GM19397 (cell line): ENCODE results near the gene WBP1L.
"Not testable (repeated sequence)": the region's sequence is repeated elsewhere in the genome, so short reads cannot be mapped to it uniquely, and the experiment has no call there.

Source experiments
- ATAC-seq: cut with Tn5 transposase; IDR thresholded peaks from one replicate; pipeline ENCODE4 v1.9.1; 2021; ENCODE audit warnings: mild to moderate bottlenecking, moderate library complexity; ENCODE audit not compliant: unreplicated experiment

Gene WBP1L

DNA sequence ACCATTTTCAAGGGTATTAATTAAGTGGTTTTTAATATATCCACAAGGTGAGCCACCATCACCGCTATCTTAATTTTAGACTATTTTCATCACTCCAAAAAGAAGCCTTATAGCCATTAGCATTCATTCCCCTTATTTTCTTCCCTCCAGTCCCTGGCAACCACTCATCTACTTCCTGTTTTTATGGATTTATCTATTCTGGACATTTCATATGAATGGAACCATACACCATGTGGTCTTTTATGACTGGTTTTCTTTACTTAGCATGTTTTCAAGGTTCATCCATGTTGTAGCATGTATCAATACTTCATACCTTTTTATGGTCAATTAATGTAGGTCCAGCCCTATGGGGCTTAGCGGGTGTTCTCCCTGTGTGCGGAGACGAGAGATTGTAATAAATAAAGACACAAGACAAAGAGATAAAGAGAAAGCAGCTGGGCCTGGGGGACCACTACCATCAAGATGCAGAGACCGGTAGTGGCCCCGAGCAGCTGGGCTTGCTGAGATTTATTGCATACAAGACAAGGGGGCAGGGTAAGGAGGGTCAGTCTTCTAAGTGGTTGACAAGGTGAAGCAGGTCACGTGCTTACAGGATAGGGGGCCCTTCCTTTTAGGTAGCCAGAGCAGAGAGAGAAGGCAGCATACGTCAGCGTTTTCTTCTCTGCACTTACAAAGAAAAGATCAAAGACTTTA lies 14.6 kb downstream of the WBP1L start:
- no peak for ATAC-seq

DNA sequence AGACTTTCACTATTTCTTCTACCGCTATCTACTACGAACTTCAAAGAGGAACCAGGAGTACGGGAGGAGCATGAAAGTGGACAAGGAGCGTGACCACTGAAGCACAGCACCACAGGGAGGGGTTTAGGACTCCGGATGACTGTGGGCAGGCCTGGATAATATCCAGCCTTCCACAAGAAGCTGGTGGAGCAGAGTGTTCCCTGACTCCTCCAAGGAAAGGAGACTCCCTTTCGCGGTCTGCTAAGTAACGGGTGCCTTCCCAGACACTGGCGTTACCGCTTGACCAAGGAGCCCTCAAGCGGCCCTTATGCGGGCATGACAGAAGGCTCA lies 15.2 kb downstream of the WBP1L start:
- not testable (repeated sequence) for ATAC-seq

DNA sequence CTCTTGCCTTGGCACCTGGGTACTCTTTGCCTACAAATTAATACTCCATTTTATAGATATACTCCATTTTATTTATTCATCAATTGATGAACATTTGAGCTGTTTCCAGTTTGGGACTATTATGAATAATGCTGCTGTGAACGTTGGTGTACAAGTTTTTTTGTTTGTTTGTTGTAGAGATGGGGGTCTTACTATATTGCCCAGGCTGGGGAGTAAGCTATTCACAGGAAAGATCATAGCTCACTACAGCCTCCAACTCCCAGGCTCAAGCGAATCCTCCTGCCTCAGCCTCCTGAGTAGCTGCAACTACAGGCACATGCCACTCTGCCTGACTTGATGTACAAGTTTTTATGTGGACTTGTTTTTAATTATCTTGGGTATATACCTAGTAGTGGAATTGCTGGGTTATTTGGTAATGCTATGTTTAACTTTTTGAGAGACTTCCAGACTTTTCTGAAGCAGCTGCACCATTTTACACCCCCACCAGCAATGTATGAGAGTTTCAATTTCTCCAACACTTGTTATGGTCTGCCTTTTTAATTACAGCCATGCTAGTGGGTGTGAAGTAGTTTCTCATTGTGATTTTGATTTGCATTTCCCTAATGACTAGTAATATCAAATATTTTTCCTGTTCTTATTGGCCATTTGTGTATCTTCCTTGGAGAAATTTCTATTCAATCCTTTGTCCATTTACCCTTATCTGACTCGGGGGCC lies 15.9 kb downstream of the WBP1L start:
- ATAC-seq: no peak

DNA sequence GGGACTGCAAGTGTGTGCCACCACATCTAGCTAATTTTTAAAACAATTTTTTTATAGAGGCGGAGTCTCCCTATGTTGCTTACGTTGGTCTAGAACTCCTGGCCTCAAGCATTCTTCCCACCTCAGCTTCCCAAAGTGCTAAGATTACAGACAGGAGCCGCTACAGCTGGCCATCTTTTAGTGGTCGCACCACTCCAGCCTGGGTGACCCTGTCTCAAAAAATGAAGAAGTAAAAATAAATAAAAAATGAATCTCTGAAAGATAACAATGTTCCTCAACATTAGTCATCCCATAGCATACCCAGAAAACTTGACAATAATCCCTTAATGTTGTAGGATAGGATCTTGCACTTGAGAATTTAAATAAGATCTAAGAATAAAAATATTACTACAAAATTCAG lies 18.2 kb downstream of the WBP1L start:
- no peak for ATAC-seq

DNA sequence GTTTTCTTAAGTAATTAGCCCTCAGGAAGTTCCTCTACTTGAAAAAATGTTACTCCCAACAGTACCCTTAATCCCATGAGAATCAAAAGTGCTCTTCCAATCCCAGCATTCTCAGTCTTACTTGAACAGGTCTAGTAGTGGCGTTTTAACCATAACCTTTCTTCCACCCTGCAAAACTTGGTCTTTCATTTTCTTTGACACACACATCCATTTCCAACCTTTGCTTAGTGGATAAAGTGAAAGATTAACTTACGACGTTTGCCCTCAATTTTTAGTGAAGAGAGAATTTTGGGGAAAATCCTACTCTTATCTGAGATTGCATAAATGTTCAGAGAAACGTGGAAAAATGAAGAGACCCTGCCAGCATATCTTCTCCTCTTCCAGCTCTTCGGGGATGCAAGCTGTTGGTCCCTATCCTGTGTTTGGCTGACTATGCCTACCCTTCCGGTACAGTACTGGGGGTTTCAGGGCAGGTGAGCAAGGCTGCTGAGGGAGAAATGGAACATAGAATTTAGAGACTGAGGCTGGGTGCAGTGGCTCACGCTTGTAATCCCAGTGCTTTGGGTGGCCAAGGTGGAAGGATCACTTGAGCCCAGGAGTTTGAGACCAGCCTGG lies 18.8 kb downstream of the WBP1L start:
- no peak for ATAC-seq

DNA sequence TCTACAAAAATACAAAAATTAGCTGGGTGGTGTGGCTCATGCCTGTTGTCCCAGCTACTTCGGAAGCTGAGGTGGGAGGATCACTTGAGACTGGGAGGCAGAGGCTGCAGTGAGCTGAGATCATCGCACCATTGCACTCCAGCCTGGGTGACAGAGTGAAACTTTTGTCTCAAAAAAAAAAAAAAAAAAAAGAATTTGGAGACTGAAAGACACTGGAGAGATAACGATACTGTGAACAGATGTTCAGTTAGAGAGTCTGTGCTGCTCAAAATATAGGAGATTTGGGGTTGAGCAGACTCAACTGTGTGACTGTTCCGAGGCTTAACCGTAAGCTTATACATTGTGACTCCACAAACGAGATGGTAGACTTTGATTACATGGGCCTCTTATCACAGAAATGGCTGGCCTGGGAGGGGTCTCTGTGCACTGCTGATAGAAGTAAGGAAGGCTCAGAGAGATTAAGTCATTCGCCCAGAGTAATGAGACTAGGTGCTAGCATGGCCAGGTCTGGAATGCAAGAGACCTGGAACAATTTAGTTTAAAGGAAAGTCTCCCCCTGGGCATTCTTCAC lies 19.4 kb downstream of the WBP1L start:
- no peak for ATAC-seq

DNA sequence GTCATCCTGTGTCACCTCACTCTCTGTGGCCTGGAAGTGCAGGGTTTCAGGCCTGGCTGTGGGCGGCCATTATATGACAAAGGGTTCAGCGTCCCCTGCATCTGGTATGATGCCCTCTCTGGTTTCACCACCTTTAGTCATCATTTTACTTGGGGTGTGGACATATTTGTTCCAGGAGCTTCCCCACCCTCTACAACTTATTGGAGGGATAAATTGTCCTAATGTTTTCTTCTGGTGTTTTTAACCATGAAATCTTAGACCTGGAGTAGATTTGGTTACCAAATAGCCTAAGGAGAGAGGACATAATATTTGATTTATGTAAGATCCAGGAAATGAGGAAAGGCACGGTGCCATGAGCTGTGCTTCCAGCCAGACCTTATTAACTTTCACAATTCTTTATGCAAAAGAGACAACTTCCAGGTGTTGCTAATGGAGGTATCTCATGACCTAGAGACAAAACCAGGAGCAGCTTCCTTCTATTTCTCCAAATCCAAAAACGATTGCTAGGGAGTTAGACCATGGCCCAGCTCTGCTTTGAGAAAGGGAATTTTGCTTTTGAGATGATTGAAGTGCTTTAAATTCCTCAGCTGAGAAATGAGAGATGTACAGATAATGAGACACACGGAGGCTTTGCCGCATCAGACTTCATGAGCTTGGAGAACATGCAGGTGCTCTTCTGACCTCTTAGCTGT lies 20.9 kb downstream of the WBP1L start:
- no peak for ATAC-seq

DNA sequence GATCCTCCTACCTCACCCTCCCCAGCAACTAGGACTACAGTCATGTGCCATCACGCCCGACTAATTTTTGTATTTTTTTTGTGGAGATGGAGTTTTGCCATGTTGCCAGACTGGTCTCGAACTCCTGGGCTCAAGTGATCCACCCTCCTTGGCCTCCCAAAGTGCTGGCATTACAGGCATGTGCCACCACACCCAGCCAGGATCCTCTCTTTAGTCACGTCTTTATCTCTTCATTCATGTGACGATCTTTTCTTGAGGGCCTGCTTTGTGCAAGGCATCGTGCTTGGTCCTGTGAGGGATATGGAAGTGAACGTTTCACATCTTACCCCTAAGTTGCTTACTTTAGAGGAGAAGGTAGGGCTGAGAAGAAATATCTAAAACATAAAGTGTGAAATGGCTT lies 21.6 kb downstream of the WBP1L start:
- no peak for ATAC-seq

DNA sequence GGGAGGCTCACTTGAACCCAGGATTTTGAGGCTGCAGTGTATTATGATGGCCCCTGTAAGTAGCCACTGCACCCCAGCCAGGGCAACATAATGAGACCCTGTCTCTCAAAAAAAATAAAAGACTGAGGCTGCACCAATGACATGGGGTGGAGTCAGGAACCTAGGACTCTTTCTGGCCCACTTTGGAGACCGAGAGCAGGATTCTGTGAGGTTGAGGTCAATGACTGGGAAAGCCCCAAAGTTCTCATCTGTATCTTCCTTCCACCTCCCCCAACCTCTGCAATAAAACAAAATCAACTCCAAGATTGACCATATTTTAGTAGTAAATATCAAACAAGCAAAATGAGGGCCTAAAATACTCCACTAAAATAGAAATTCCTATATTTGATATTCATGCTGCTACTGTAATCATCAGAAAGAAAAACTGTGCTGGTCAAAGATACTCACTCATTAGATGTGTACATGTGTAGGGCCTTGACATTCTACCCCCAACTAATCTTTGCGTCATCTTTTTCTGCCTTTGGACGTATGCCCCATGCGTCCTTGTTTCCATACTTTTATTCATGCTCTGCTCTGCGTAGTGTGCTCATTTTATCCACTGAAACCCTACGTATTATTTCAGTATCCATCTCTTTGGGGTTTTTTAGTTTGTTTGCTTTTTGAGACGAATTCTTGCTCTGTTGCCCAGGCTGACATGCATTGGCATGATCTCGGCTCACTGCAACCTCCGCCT lies 23.8 kb downstream of the WBP1L start:
- no peak for ATAC-seq

DNA sequence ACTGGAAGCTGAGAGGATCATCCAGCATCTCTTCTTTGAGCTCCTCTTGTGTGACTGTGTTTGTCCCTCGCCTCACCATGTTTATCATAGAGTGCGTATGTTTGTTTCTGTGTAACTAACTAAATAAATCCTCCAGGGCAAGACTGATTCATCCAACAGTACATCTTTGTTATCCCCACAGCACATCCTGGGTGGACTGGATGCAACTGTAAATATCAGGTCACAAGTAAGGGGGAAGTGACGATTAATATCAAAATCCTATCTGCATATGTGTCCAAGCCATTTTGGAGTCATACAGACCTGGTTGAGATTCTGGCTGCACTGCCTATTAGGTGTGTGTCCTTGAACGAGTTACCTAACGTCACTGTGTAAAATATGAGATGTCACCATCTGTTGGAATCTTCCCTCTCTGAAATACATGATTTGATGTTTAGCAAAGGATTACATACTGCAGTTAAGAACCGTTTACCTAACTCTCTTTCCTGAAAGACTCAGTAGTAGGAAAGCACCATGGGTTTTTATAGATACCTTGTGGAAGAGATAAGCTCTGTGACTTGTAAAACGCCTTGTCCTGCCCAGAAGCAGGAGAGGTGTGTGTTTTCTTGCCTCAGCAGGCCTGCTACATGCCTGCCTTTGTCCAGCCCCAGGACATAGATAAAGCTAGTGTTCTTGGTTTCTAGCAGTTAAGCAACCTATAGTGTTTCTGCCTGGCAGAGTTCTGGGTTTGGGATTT lies 25.8 kb downstream of the WBP1L start:
- ATAC-seq: no peak

DNA sequence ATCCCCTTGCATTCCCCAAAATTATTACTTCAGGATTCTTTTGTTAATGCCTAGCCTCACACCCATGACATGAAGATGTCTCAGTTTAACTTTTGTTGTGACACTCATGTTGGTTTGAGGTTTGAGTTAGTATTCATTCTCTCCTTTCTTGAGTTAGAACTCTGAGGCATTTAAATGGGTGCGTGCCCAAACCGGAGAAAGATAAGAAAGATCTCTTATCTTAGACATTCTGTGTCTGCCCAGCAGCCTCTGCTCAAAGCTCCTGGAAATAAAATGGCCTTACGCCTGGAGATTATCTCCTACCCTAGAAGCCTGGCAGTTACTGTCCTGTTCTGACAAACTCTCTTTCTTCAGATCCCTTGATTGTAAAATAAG lies 26.3 kb downstream of the WBP1L start:
- no peak for ATAC-seq

DNA sequence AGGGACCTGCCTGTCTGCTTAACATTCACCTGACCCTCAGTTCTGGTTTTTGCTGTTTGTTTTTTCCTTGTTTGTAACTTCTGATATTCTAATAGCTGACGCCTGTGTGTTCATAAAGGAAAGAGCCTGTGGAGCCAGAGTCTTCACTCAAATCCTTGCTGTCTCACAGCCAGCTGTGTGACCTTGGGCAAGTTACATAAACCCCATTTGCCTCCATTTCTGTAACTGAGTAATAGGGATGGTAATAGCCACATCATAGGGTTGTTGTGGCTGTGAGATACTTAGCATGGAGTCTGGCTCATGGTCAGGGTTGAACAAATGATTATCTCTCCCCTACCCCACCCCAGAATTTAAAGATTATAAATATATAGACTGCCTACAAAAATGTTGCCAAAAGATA lies 27.0 kb downstream of the WBP1L start:
- no peak for ATAC-seq

DNA sequence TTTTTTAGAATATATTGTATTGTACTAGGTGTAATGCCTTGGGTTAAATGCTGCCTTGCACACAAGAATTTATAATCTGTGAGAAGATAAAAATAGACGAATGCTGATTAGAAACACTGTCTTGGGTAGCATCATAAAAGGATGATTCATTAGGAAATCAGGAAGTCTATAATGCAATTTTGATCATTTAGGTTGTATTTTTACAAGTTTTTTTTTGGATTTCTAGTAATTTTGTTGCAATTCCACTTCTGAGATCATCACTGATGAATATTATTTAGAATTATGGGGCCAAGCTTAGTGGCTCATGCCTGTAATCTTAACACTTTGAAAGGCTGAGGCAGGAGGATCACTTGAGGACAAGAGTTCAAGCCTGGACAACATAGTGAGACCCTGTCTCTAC lies 29.6 kb downstream of the WBP1L start:
- no peak for ATAC-seq

DNA sequence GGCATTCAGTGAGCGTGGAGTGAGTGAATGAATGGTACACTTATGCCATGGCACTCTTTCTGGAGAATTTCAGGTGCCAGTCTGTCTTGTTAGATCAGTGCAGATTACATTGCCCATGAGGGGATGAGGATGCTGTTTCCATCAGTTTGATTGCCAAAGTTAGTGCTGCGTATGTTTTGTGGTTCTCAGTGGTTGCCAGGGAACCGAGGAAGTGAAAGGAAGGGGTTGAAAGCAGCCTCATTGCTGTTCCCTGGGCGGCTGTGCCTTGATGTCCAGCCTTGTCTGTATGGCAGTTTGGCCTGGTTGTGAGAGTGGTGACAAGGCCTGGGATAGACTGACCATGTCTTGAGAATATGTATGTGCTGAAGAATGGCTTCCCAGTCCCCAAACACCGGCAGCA lies 30.2 kb downstream of the WBP1L start:
- no peak for ATAC-seq

DNA sequence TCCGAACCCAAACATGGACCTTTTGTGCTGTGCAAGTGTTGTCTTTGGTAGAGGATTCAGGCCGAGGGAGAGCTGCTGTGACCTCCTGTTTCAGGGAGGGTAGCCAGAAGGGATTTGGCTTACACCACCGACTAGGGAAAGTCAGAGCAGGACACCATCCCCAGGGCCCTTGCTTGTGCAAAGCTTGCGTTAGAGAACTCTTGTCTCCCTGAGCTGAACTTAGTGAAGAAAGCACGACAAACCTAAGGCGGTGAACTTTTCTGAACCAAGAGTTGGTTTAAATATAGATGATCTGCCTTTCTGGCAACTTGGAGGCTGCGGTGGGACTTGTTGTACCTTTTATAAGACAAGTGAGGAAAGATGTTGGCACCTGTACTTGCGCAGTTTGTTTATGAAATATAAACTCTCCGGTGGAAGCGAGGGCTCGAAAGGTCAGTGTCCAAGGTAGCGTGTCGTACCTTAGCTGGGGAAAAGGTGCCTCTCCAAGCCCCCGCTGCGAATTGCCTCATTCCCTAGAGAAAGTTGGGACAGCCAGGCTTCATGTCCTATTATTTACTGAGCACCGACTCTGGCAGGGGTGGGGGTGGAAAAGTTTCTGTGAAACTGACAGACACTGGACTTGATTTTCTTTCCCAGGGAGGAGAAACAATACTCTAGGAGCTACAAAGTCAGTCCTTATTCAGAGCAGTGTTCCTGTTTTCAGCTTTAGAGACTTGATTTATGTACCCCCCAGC lies 31.6 kb downstream of the WBP1L start:
- no peak for ATAC-seq

DNA sequence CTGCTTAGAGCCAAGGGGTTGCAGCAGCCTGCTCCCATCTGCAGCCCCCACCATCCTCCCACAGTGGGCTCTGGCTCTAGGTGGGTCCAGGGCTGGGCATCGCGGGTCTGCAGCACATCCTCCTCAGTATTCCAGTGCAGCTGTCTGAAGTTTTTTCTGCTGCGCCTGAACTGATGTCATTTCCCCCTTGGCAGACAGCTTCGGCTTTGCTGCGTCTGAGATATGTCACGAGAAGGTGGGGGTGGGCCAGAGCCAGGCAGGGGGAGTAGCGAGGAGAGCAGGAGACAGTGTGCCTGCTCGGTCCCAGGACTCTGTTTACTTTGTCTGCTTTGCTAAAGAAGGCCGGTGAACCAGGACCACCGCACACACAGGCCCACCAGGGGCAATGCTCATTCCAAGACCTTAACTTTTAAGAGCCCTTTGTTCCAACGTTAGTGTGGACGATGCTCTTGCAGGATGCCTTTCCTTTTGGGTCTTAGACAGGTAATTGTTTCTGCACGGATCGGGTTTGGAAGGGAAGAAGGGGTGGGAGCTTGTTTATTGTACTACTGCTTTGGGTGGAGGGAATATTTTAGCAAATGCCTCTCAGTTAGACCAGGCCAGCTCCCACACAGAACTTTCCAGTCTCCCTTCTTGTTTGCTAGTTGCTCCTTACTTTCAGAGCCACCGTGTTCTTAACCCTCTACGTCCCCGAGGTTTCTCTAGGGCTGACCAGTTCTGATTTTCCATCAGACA lies 32.4 kb downstream of the WBP1L start:
- ATAC-seq: no peak

DNA sequence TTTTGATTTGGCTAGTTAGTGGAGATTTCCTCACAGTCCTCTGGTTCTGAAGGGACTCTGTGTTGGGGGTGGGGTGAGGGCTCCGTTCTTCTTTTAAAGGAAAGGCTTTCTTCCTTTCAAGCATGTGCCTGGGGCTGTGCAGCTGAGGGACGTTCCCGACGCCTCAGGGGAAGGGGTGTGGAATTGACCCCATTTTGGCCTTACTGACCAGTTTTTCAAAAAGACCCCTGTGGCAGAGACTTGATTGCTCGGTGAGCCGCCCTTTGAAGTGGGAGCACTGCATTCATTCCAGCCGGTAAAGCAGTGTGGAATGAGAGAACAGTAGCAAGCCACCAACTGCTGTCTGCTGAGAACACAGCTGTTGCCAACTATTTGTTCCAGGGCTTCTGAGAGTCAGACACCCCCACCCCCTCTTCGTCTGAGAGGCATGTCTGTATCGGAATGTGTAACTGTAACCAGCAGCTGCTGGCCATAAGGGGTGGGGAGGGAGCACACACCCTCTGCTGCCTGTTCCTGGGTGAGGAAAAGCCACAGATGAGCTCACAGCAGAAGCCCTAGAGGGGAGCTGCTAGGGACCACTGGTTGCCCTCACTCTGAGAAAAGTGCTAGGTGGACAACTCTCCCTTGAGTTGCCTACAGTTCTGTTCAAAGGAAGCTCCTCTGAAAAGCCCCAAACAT lies 33.2 kb downstream of the WBP1L start:
- ATAC-seq: no peak

DNA sequence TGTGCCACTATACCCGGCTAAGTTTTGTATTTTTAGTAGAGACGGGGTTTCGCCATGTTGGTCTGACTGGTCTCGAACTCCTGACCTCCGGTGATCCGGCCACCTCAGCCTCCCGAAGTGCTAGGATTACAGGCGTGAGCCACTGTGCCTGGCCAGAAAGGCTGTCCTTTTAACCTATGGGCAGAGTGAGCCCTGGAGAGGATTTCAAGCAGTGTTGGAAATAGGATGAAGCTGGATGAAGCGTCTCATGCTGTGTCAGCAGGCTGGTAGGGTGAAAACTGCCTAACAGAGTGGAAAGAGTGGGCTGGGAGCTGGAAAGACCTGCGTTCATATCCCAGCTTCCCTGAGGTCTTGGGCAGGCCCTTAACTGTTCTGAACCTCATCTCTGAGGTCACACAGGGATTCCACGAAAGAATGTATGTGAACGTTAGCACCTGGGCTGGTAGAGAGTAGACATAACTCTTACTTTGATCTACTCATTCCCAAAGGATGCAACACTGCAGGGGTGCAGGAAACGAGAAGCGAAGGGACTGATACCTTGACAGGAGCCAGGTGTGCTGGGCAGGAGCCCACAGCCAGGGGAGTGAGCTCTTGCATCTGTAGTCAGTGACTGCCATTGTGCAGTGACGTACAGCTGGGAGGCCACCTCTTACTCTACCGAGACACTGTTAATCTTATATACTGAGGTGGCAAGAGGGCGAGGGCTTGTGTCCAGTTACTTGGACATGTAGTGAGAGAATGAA lies 34.1 kb downstream of the WBP1L start:
- ATAC-seq: no peak
